A549 (cell line): ENCODE results near the gene RTL1.

ENCODE experiments used
- CBX2 ChIP-seq: fragments of 200-600 bp; sonication (generic); IDR thresholded peaks from 2 replicates; pipeline ENCODE4 v1.6.1; 2016; ENCODE audit warnings: low read depth, mild to moderate bottlenecking, borderline replicate concordance
- CEBPB ChIP-seq, 2 experiments: fragments of >200 bp in 1 of 2; sonication (Bioruptor Twin) in 1 of 2; formaldehyde crosslinking in 1 of 2; IDR thresholded peaks; 2 replicates each; pipeline ENCODE4 v1.6.1; 2012 to 2016
- CHD2 ChIP-seq: fragments of 150-350 bp; IDR thresholded peaks from 2 replicates; pipeline ENCODE4 v1.6.1; 2014; ENCODE audit warnings: low read length; ENCODE audit not compliant: partially characterized antibody
- EP300 ChIP-seq, 2 experiments: fragments of >200 bp; sonication (Bioruptor Twin); formaldehyde crosslinking; IDR thresholded peaks; 2 replicates in 1 of 2; 3 replicates in 1 of 2; pipeline ENCODE4 v1.6.1; 2016 to 2017
- KDM1A ChIP-seq: fragments of 200-600 bp; sonication (generic); IDR thresholded peaks from 2 replicates; pipeline ENCODE4 v1.6.1; 2016; ENCODE audit warnings: low read depth, mild to moderate bottlenecking
- MAZ ChIP-seq: fragments of 150-350 bp; IDR thresholded peaks from 2 replicates; pipeline ENCODE4 v1.6.1; 2014; ENCODE audit warnings: antibody characterized with exemption, low read depth, low read length, borderline replicate concordance
- RAD21 ChIP-seq, 2 experiments: fragments of >200 bp in 1 of 2; sonication (Bioruptor Twin) in 1 of 2; formaldehyde crosslinking in 1 of 2; IDR thresholded peaks in 1 of 2; conservative IDR thresholded peaks in 1 of 2; 2 replicates in 1 of 2; 3 replicates in 1 of 2; pipeline ENCODE4 v1.6.1; 2012 to 2018; ENCODE audit warnings: inconsistent platforms in 1 of 2
- RCOR1 ChIP-seq: fragments of 150-350 bp; IDR thresholded peaks from 2 replicates; pipeline ENCODE4 v1.6.1; 2014; ENCODE audit warnings: antibody characterized with exemption, low read length, low read depth
- SMC3 ChIP-seq: fragments of >200 bp; sonication (Bioruptor Twin); formaldehyde crosslinking; IDR thresholded peaks from 3 replicates; pipeline ENCODE4 v1.6.1; 2018; ENCODE audit warnings: inconsistent platforms
- SREBF2 ChIP-seq: fragments of 450-650 bp; IDR thresholded peaks from 2 replicates; pipeline ENCODE4 v1.6.1; 2014; ENCODE audit warnings: mild to moderate bottlenecking, moderate library complexity
- TF ChIP-seq, protein P1 (sequence below): fragments of >200 bp; sonication (Bioruptor Twin); formaldehyde crosslinking; IDR thresholded peaks from 3 replicates; pipeline ENCODE4 v1.5.1; 2016
- TF ChIP-seq, protein P2 (sequence below): fragments of 200-600 bp; sonication (generic); IDR thresholded peaks from 2 replicates; pipeline ENCODE4 v1.6.1; 2016; ENCODE audit warnings: antibody characterized with exemption, mild to moderate bottlenecking, moderate library complexity
- TF ChIP-seq, protein P3 (sequence below): IDR thresholded peaks from 2 replicates; pipeline ENCODE4 v1.6.1; 2012

DNA sequence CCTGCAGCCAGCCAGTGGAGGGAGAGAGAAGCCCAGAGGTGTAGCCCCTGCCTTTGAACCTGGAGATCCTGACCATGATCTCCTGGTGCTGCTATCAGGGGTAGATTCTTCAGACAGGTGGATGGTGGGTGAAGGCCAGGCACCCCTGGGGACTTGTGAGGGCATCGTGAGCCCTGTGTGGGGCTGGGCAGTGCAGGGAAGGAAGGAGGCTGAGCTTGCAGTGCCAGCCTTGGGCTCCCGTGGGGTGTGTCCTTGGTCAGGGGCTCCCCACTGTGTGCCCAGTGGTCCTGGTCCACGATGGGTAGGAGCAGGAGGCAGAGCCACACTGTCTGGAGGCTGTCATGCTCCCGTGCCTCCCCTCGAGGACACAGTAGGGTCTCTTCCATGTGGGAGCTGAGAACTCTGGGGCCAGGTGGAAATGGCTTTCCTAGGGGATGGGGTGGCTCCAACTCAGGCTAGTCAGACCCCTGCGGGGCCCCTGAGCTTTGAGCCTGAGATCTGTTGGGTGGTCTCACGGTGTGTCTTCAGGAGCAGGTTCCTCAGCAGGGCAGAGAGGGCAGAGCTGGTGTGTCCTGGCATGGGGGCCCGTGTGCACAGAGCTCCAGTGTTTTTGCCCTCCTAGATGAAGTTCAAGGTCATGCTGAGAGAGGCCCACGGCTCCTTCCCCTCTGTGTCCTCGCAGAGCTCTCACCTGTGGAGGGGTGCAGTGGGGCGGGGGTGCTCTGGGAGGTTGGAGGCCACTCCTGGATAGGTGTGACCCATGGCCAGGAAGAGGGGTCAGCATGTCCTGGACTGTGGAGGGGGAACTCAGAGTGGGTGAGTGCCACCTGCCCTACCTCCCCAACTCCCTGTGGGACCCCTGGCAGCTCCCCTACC, 25.0 kb downstream of the RTL1 start:
- TF ChIP-seq, protein P1, sequence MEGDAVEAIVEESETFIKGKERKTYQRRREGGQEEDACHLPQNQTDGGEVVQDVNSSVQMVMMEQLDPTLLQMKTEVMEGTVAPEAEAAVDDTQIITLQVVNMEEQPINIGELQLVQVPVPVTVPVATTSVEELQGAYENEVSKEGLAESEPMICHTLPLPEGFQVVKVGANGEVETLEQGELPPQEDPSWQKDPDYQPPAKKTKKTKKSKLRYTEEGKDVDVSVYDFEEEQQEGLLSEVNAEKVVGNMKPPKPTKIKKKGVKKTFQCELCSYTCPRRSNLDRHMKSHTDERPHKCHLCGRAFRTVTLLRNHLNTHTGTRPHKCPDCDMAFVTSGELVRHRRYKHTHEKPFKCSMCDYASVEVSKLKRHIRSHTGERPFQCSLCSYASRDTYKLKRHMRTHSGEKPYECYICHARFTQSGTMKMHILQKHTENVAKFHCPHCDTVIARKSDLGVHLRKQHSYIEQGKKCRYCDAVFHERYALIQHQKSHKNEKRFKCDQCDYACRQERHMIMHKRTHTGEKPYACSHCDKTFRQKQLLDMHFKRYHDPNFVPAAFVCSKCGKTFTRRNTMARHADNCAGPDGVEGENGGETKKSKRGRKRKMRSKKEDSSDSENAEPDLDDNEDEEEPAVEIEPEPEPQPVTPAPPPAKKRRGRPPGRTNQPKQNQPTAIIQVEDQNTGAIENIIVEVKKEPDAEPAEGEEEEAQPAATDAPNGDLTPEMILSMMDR = no peak
- no peak for TF ChIP-seq RAD21 (conservative IDR thresholded peaks at IDR 0.05 in 1 of 2, IDR thresholded peaks at IDR 0.05 in 1 of 2)
- no peak for TF ChIP-seq CHD2
- TF ChIP-seq CBX2 = no peak
- TF ChIP-seq, protein P2, sequence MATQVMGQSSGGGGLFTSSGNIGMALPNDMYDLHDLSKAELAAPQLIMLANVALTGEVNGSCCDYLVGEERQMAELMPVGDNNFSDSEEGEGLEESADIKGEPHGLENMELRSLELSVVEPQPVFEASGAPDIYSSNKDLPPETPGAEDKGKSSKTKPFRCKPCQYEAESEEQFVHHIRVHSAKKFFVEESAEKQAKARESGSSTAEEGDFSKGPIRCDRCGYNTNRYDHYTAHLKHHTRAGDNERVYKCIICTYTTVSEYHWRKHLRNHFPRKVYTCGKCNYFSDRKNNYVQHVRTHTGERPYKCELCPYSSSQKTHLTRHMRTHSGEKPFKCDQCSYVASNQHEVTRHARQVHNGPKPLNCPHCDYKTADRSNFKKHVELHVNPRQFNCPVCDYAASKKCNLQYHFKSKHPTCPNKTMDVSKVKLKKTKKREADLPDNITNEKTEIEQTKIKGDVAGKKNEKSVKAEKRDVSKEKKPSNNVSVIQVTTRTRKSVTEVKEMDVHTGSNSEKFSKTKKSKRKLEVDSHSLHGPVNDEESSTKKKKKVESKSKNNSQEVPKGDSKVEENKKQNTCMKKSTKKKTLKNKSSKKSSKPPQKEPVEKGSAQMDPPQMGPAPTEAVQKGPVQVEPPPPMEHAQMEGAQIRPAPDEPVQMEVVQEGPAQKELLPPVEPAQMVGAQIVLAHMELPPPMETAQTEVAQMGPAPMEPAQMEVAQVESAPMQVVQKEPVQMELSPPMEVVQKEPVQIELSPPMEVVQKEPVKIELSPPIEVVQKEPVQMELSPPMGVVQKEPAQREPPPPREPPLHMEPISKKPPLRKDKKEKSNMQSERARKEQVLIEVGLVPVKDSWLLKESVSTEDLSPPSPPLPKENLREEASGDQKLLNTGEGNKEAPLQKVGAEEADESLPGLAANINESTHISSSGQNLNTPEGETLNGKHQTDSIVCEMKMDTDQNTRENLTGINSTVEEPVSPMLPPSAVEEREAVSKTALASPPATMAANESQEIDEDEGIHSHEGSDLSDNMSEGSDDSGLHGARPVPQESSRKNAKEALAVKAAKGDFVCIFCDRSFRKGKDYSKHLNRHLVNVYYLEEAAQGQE = no peak
- TF ChIP-seq CEBPB (IDR thresholded peaks at IDR 0.05) = no peak
- TF ChIP-seq EP300 (IDR thresholded peaks at IDR 0.05) = no peak
- TF ChIP-seq KDM1A = no peak
- no peak for TF ChIP-seq SMC3
- TF ChIP-seq, protein P3, sequence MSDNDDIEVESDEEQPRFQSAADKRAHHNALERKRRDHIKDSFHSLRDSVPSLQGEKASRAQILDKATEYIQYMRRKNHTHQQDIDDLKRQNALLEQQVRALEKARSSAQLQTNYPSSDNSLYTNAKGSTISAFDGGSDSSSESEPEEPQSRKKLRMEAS = no peak
- TF ChIP-seq MAZ = no peak
- no peak for TF ChIP-seq SREBF2
- TF ChIP-seq RCOR1 = no peak
